Psoas muscle (tissue), 8 donors: ENCODE measurements around the gene ASPHD2. TPM values are rescaled to one million over a fixed set of nuclear protein-coding genes. Genes with fewer than 3 reads are reported as not detected.

Experiments
- ATAC-seq, 4 donors: fragments of 200-7000 bp; cut with Tn5 transposase; one replicate each; pipeline ENCODE4 v1.9.1; 2020; ENCODE audit warnings: moderate library complexity in 3 of 4, mild to moderate bottlenecking in 2 of 4
- DNase-seq, 2 donors: peaks; one replicate each; pipeline ENCODE4 v3.0.0-alpha.2; 2020
- H3K27ac ChIP-seq: fragments of 200-600 bp; one replicate; pipeline ENCODE4 v1.8.0; 2022
- H3K27me3 ChIP-seq, 3 donors: fragments of 200-600 bp in 1 of 3; one replicate each; pipeline versions ENCODE4 v1.6.1 to v1.8.0; 2013 to 2022; ENCODE audit warnings: low read length in 2 of 3, mild to moderate bottlenecking in 2 of 3, moderate library complexity in 1 of 3; ENCODE audit not compliant: insufficient read depth in 3 of 3
- H3K36me3 ChIP-seq, 2 donors: fragments of 200-600 bp in 1 of 2; one replicate each; pipeline versions ENCODE4 v1.6.1 to v1.8.0; 2013 to 2022; ENCODE audit warnings: low read depth in 1 of 2, mild to moderate bottlenecking in 1 of 2, moderate library complexity in 1 of 2; ENCODE audit not compliant: insufficient read depth in 1 of 2
- H3K4me1 ChIP-seq: fragments of 200-600 bp; one replicate; pipeline ENCODE4 v1.8.0; 2022
- H3K4me3 ChIP-seq: fragments of 200-600 bp; one replicate; pipeline ENCODE4 v1.8.0; 2022; ENCODE audit warnings: mild to moderate bottlenecking
- H3K9me3 ChIP-seq: fragments of 200-600 bp; one replicate; pipeline ENCODE4 v1.8.0; 2022
- WGBS, 3 donors: extraction: QIAGEN DNeasy Blood & Tissue Kit; methylation state at CpG; one replicate each; pipeline versions ENCODE4 v1.1.6 to v1.1.7; 2013; 5-methylcytosine and 5-hydroxymethylcytosine counted together
- intact Hi-C, 2 donors: fragments of 100-400 bp; cut with DNase I; formaldehyde crosslinking; loops; one replicate each; pipeline versions ENCODE4 v1.11.0 to v1.14.2; 2022
- polyA plus RNA-seq, 3 donors: library from polyadenylated mRNA; stranded (reverse); fragments of 200-250 nt; gene quantifications; one replicate each; pipeline ENCODE4 v1.2.3, GENCODE V29; 2013
- total RNA-seq, 4 donors: library from RNA; stranded (reverse); fragmentation: NEBNext Ultra II Directional in 2 of 4; extraction: Animal tissue kit (Norgen Biotek cat#: 25700) in 2 of 4; gene quantifications; one replicate each; pipeline versions ENCODE4 v1.2.1 to v1.2.4, GENCODE V29; 2021 to 2023
- TF ChIP-seq, protein P1 (sequence below): fragments of 200-600 bp; IDR thresholded peaks from one replicate; pipeline ENCODE4 v1.8.0; 2022; ENCODE audit warnings: antibody characterized with exemption
- donor health status: healthy with polysubstance abuse.
- donor health status: DM: no; HTN: no; CAD: no; lungs with moderate emphysema.
- donor health status: Bipolar disorder and iron deficiency.
- donor health status: healthy.
- donor health status: DM: yes; HTN: yes; CAD: no.
- donor health status: DM: no; HTN: no; CAD: no.
- donor health status: DM: no; HTN: no; CAD: no.
- donor health status: DM: yes; HTN: yes; CAD: no.

ASPHD2 gene
- total and polyA plus RNA-seq, 7 donors = 0.04 to 0.38 (median 0.14) TPM; not detected in 1

DNA sequence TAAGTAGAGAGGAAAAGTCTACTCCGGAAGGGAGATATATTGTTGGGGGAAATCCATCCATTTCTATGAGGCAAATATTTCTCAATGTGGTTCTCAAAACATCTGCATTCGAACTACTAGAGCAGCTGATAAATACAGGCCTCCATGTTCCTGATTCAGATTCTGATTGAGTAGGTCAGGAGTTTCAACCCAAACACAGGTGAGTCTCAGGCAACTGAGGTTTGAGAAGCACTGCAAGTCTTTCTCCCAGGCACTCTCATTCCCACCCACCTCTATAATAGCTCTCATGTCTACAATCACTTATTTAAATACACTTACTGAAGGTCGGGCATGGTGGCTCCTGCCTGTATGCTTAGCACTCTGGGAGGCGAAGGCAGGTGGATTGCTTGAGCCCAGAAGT, 14.7 kb upstream of the ASPHD2 start:
- ATAC-seq (no peak), DNase-seq (no peak)
- no peak overlapping the region for H3K27ac ChIP-seq
- intact Hi-C loops = no loop called here
- TF ChIP-seq, protein P1, sequence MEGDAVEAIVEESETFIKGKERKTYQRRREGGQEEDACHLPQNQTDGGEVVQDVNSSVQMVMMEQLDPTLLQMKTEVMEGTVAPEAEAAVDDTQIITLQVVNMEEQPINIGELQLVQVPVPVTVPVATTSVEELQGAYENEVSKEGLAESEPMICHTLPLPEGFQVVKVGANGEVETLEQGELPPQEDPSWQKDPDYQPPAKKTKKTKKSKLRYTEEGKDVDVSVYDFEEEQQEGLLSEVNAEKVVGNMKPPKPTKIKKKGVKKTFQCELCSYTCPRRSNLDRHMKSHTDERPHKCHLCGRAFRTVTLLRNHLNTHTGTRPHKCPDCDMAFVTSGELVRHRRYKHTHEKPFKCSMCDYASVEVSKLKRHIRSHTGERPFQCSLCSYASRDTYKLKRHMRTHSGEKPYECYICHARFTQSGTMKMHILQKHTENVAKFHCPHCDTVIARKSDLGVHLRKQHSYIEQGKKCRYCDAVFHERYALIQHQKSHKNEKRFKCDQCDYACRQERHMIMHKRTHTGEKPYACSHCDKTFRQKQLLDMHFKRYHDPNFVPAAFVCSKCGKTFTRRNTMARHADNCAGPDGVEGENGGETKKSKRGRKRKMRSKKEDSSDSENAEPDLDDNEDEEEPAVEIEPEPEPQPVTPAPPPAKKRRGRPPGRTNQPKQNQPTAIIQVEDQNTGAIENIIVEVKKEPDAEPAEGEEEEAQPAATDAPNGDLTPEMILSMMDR = no peak
- peaks cover 0 to 47% (median 6%) of the 10 kb centered on the region in 3 donors for H3K27me3 ChIP-seq
- H3K4me1 ChIP-seq = no peaks in the 10 kb centered on the region
- no peak overlapping the region for H3K4me3 ChIP-seq
- 87 to 90% (median 90%) methylated on average over 4 of the region's 4 CpGs for WGBS, 3 donors
- no peaks in the 10 kb centered on the region for H3K9me3 ChIP-seq
- H3K36me3 ChIP-seq = no peaks in the 10 kb centered on the region

GRCh38 chr22:26416256-26416655, 12.8 kb upstream of the ASPHD2 start:
- WGBS, 3 donors = 45 to 62% (median 61%) methylated on average over 4 of the region's 4 CpGs
- no peaks in the 10 kb centered on the region for H3K36me3 ChIP-seq
- H3K27ac ChIP-seq = no peak overlapping the region
- no peak overlapping the region for H3K4me3 ChIP-seq
- intact Hi-C loops = no loop called here
- H3K27me3 ChIP-seq = peaks cover 0 to 41% (median 6%) of the 10 kb centered on the region in 3 donors
- DNase-seq = no peak
- no peak for ATAC-seq
- no peaks in the 10 kb centered on the region for H3K4me1 ChIP-seq
- H3K9me3 ChIP-seq = no peaks in the 10 kb centered on the region
- TF ChIP-seq, protein P1 = no peak

DNA sequence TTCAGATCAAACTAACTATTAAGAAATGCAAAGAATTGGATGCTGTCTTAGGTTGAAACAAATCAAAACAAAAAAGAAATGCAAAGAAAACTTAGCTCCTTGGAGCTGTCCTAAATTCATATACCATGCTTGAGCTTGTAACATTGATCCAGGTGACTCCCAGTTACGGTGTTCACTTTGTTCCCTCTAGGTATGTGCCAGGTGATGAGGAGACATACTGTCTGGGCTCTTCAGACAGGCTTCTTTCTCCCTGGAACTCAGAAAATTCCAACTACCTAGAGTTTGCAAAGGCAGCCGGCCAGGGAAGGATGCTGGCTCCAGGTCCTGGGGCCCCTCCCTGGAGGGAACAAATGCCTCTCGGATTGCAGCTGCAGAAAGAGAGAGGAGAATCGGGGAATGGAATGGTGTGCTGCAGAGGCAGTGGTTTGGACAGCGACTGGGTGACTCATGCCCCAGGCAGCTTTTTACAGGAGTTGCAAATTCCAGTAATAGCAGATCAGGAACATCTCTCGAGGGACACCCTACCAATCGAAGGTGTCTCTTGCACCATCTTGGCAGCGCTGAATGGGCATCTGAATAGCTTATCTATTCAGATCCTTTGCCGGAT, 12.3 kb upstream of the ASPHD2 start:
- Histone ChIP-seq H3K9me3 (no peaks in the 10 kb centered on the region), H3K4me1 (no peaks in the 10 kb centered on the region), H3K36me3 (no peaks in the 10 kb centered on the region), H3K4me3 (no peak overlapping the region), H3K27ac (no peak overlapping the region), H3K27me3 (peaks cover 0 to 39% (median 6%) of the 10 kb centered on the region in 3 donors)
- DNase-seq (peak in 1 of 2 donors; percentile 39), ATAC-seq (peak in 2 of 4 donors; percentile 44 to 81)
- TF ChIP-seq, protein P1 = no peak
- intact Hi-C loops = no loop called here
- WGBS, 3 donors = 21 to 27% (median 23%) methylated on average over 9 of the region's 9 CpGs

DNA sequence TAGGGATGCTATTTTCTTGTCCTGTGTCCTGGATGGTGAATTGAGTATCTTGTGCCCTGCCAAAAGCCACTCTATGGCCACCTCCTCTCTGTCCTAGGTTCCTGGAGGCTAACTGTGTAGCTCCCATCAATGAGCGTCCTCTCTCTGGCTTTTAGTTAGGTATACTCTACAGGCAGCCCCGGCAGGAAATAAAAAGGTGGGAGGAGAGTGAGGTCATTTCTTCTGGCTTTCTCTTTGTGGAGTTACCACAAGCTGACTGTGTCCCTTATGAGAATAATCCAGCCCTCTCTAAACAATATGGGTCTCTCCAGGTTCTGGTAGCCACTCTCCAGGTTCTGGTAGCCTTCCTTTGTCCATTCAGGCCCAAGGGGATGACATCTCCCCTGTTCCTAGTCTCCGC, 11.7 kb upstream of the ASPHD2 start:
- ATAC-seq = no peak
- H3K27ac ChIP-seq = no peak overlapping the region

More for the DNA sequence above, 11.7 kb upstream of the ASPHD2 start:
- intact Hi-C loops = no loop called here
- 66 to 87% (median 76%) methylated on average over 3 of the region's 3 CpGs for WGBS, 3 donors
- Histone ChIP-seq H3K4me3 (no peak overlapping the region), H3K4me1 (no peaks in the 10 kb centered on the region), H3K27me3 (peaks cover 0 to 33% (median 6%) of the 10 kb centered on the region in 3 donors), H3K9me3 (no peaks in the 10 kb centered on the region), H3K36me3 (no peaks in the 10 kb centered on the region)
- TF ChIP-seq, protein P1 = no peak
- DNase-seq = no peak
